SK-N-SH (cell line): ENCODE results near the gene CSTPP1. TPM values are rescaled to one million over a fixed set of nuclear protein-coding genes. Genes with fewer than 3 reads are reported as not detected.

ENCODE experiments used
- CTCF ChIA-PET: fragments of 300-600, 350-600 bp; formaldehyde crosslinking; extraction: SDS; loops from one replicate; lab custom pipeline; 2021; lab: Yijun Ruan, JAX
- POLR2A ChIA-PET: fragments of 350-600 bp; sonication (Branson Sonifier 250); formaldehyde crosslinking; extraction: SDS; loops from one replicate; lab custom pipeline; 2020; ENCODE audit warnings: antibody characterized with exemption, inconsistent platforms; lab: Yijun Ruan, JAX
- DNase-seq: peaks from one replicate; pipeline ENCODE4 v3.0.0; 2012
- H2AFZ ChIP-seq: fragments of 200-600 bp; sonication (generic); 2 replicates; pipeline ENCODE4 v1.8.1; 2016; ENCODE audit warnings: antibody characterized with exemption, mild to moderate bottlenecking, low read depth
- H3F3A ChIP-seq: fragments of 200-600 bp; sonication (generic); replicated peaks from 2 replicates; pipeline ENCODE3; 2016; ENCODE audit warnings: antibody characterized with exemption, mild to moderate bottlenecking; ENCODE audit not compliant: insufficient read depth
- H3K27ac ChIP-seq, 2 experiments: fragments of 200-500 bp in 1 of 2; fragments of 200-600 bp in 1 of 2; sonication (Bioruptor generic) in 1 of 2; sonication (generic), shearing (Covaris generic) in 1 of 2; 2 replicates each; pipeline versions ENCODE4 v1.5.1 to v1.6.1; 2014 to 2016; ENCODE audit warnings: low read depth in 2 of 2, inconsistent platforms in 1 of 2, low read length in 1 of 2, mild to moderate bottlenecking in 1 of 2, mixed read lengths in 1 of 2
- H3K27me3 ChIP-seq: fragments of 200-600 bp; sonication (generic), shearing (Covaris generic); 2 replicates; pipeline ENCODE4 v1.6.1; 2016; ENCODE audit warnings: mixed run types; ENCODE audit not compliant: insufficient read depth
- H3K36me3 ChIP-seq, 2 experiments: fragments of 200-500 bp in 1 of 2; fragments of 200-600 bp in 1 of 2; sonication (Bioruptor generic) in 1 of 2; sonication (generic) in 1 of 2; replicated peaks in 1 of 2; 2 replicates each; pipeline versions ENCODE3 to v1.5.1; 2014 to 2016; ENCODE audit warnings: low read length in 1 of 2, mild to moderate bottlenecking in 1 of 2; ENCODE audit not compliant: insufficient read depth in 2 of 2, control insufficient read depth in 1 of 2
- H3K4me1 ChIP-seq, 2 experiments: fragments of 200-500 bp in 1 of 2; fragments of 200-600 bp in 1 of 2; sonication (Bioruptor generic) in 1 of 2; sonication (generic), shearing (Covaris generic) in 1 of 2; 2 replicates each; pipeline versions ENCODE4 v1.5.1 to v1.6.1; 2014 to 2016; ENCODE audit warnings: low read depth in 1 of 2, low read length in 1 of 2, mixed run types in 1 of 2; ENCODE audit not compliant: insufficient read depth in 2 of 2, control insufficient read depth in 1 of 2
- H3K4me2 ChIP-seq: fragments of 200-600 bp; sonication (generic), shearing (Covaris generic); 2 replicates; pipeline ENCODE4 v1.6.1; 2017; ENCODE audit warnings: mixed run types
- H3K4me3 ChIP-seq, 2 experiments: fragments of 200-500 bp in 1 of 2; fragments of 200-600 bp in 1 of 2; sonication (Bioruptor generic) in 1 of 2; sonication (generic), shearing (Covaris generic) in 1 of 2; 2 replicates each; pipeline versions ENCODE4 v1.5.1 to v1.8.1; 2014 to 2016; ENCODE audit warnings: low read depth in 2 of 2, inconsistent platforms in 1 of 2, low read length in 1 of 2, mild to moderate bottlenecking in 1 of 2, mixed read lengths in 1 of 2, moderate library complexity in 1 of 2
- H3K79me2 ChIP-seq: fragments of 200-600 bp; sonication (generic); 2 replicates; pipeline ENCODE4 v1.8.1; 2017; ENCODE audit warnings: mild to moderate bottlenecking; ENCODE audit not compliant: insufficient read depth
- H3K9ac ChIP-seq: fragments of 200-600 bp; sonication (generic); 2 replicates; pipeline ENCODE4 v1.6.1; 2017; ENCODE audit warnings: mixed run types
- H3K9me2 ChIP-seq: fragments of 200-600 bp; sonication (generic); 2 replicates; pipeline ENCODE4 v1.6.1; 2017; ENCODE audit warnings: mixed run types
- H3K9me3 ChIP-seq: fragments of 200-600 bp; sonication (generic); 2 replicates; pipeline ENCODE4 v1.6.1; 2017; ENCODE audit warnings: mixed run types, mild to moderate bottlenecking, moderate library complexity
- H4K20me1 ChIP-seq: fragments of 200-600 bp; sonication (generic); 2 replicates; pipeline ENCODE4 v1.6.1; 2017; ENCODE audit warnings: mild to moderate bottlenecking, mixed run types; ENCODE audit not compliant: insufficient read depth
- ELF1 ChIP-seq: IDR thresholded peaks from 2 replicates; pipeline ENCODE4 v1.4.0; 2012
- EP300 ChIP-seq, 2 experiments: IDR thresholded peaks; 2 replicates each; pipeline versions ENCODE4 v1.4.0 to v1.6.1; 2012; ENCODE audit warnings: borderline replicate concordance in 1 of 2, low read depth in 1 of 2, low read length in 1 of 2
- EZH2phosphoT487 ChIP-seq: fragments of 200-600 bp; sonication (generic); IDR thresholded peaks from 2 replicates; pipeline ENCODE4 v1.6.1; 2017; ENCODE audit warnings: low read depth, mixed run types, mild to moderate bottlenecking, antibody characterized with exemption, moderate library complexity, borderline replicate concordance
- FOSL2 ChIP-seq: IDR thresholded peaks from 2 replicates; pipeline ENCODE4 v1.4.0; 2012; ENCODE audit warnings: low read depth, mild to moderate bottlenecking, moderate library complexity, borderline replicate concordance
- FOXJ3 ChIP-seq: sonication (generic); formaldehyde crosslinking; IDR thresholded peaks from 2 replicates; pipeline ENCODE4 v1.5.1; 2020; ENCODE audit warnings: mild to moderate bottlenecking, missing genetic modification reagents
- GATA2 ChIP-seq: sonication (generic); formaldehyde crosslinking; IDR thresholded peaks from 2 replicates; pipeline ENCODE4 v1.5.0; 2020; ENCODE audit warnings: mild to moderate bottlenecking, missing genetic modification reagents
- MXI1 ChIP-seq: IDR thresholded peaks from 2 replicates; pipeline ENCODE4 v1.6.1; 2012; ENCODE audit warnings: mild to moderate bottlenecking, low read depth, low read length, improper control_type of control experiment
- NRF1 ChIP-seq: IDR thresholded peaks from 2 replicates; pipeline ENCODE4 v1.6.1; 2012; ENCODE audit warnings: low read depth, mild to moderate bottlenecking, low read length
- RAD21 ChIP-seq: IDR thresholded peaks from 2 replicates; pipeline ENCODE4 v1.6.1; 2012; ENCODE audit warnings: mild to moderate bottlenecking, low read length
- SIN3A ChIP-seq: IDR thresholded peaks from 2 replicates; pipeline ENCODE4 v1.6.1; 2012; ENCODE audit warnings: low read depth, mild to moderate bottlenecking, low read length, moderate library complexity, borderline replicate concordance
- SMC3 ChIP-seq: IDR thresholded peaks from 2 replicates; pipeline ENCODE4 v1.6.1; 2012; ENCODE audit warnings: low read depth, low read length, improper control_type of control experiment
- TAF1 ChIP-seq: IDR thresholded peaks from 2 replicates; pipeline ENCODE4 v1.6.1; 2012; ENCODE audit warnings: low read depth, mild to moderate bottlenecking, low read length, moderate library complexity, borderline replicate concordance
- WGBS: methylation state at CpG from one replicate; pipeline ENCODE4 v1.1.6; 2017; ENCODE audit warnings: low lambda C conversion rate; 5-methylcytosine and 5-hydroxymethylcytosine counted together
- polyA plus RNA-seq, 3 experiments: library from polyadenylated mRNA; depleted of rRNA; stranded (reverse); fragments of >200 nt; gene quantifications; 2 replicates each; pipeline ENCODE4 v1.2.3, GENCODE V29; 2012
- TF ChIP-seq, protein P1 (sequence below): fragments of 150-350 bp; IDR thresholded peaks from 2 replicates; pipeline ENCODE4 v1.6.1; 2016; ENCODE audit warnings: mild to moderate bottlenecking, low read depth, low read length
- TF ChIP-seq, protein P2 (sequence below): fragments of 200-600 bp; sonication (generic); IDR thresholded peaks from 2 replicates; pipeline ENCODE4 v1.6.1; 2017; ENCODE audit warnings: antibody characterized with exemption, mild to moderate bottlenecking, moderate library complexity
- TF ChIP-seq, protein P3 (sequence below): IDR thresholded peaks from 2 replicates; pipeline ENCODE4 v1.4.0; 2012; ENCODE audit warnings: low read depth, borderline replicate concordance
- TF ChIP-seq, protein P4 (sequence below): IDR thresholded peaks from 2 replicates; pipeline ENCODE4; 2012
- TF ChIP-seq, protein P5 (sequence below): IDR thresholded peaks from 2 replicates; pipeline ENCODE4 v1.4.0; 2012; ENCODE audit warnings: low read depth
- TF ChIP-seq, protein P6 (sequence below): fragments of 150-350 bp; IDR thresholded peaks from 2 replicates; pipeline ENCODE4 v1.6.1; 2017; ENCODE audit warnings: antibody characterized with exemption, low read length, low read depth, borderline replicate concordance
- TF ChIP-seq, protein P7 (sequence below): IDR thresholded peaks from 2 replicates; pipeline ENCODE4 v1.6.1; 2012; ENCODE audit warnings: mild to moderate bottlenecking, low read depth, low read length, moderate library complexity

The CSTPP1 gene
- polyA plus RNA-seq, 1 of the 3 experiments (the other 2 are of a cell fraction): 85.7 TPM

DNA sequence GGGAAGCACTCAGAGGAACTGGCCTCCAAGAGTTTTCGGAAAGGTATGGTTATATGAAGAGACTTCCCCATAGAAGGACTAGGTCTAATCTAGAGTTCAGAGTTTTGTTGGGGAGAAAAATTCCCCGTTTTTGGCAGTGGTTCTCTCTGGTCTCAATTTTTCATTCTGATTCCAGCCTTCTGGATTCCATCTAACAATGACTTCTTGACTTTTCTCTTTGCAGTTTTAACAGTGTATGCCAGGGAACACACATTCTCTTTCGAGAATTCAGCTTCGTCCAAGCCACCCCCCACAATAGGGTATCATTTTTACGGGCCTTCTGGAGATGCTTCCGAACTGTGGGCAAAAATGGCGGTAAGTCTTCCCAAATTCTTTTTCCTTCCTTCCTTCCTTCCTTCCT lies 115.6 kb downstream of the CSTPP1 start:
- TF ChIP-seq SIN3A (no peak), EZH2phosphoT487 (no peak), RAD21 (no peak), ELF1 (no peak), EP300 (IDR thresholded peaks at IDR 0.05; ENCODE audit: borderline replicate concordance in 1 of 2, low read depth in 1 of 2, low read length in 1 of 2) (no peak), FOXJ3 (CRISPR knock-in tag) (no peak), MXI1 (no peak), SMC3 (no peak), NRF1 (no peak), GATA2 (CRISPR knock-in tag) (no peak), TAF1 (no peak), FOSL2 (no peak)
- TF ChIP-seq, protein P1, sequence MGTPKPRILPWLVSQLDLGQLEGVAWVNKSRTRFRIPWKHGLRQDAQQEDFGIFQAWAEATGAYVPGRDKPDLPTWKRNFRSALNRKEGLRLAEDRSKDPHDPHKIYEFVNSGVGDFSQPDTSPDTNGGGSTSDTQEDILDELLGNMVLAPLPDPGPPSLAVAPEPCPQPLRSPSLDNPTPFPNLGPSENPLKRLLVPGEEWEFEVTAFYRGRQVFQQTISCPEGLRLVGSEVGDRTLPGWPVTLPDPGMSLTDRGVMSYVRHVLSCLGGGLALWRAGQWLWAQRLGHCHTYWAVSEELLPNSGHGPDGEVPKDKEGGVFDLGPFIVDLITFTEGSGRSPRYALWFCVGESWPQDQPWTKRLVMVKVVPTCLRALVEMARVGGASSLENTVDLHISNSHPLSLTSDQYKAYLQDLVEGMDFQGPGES: no peak
- TF ChIP-seq, protein P2, sequence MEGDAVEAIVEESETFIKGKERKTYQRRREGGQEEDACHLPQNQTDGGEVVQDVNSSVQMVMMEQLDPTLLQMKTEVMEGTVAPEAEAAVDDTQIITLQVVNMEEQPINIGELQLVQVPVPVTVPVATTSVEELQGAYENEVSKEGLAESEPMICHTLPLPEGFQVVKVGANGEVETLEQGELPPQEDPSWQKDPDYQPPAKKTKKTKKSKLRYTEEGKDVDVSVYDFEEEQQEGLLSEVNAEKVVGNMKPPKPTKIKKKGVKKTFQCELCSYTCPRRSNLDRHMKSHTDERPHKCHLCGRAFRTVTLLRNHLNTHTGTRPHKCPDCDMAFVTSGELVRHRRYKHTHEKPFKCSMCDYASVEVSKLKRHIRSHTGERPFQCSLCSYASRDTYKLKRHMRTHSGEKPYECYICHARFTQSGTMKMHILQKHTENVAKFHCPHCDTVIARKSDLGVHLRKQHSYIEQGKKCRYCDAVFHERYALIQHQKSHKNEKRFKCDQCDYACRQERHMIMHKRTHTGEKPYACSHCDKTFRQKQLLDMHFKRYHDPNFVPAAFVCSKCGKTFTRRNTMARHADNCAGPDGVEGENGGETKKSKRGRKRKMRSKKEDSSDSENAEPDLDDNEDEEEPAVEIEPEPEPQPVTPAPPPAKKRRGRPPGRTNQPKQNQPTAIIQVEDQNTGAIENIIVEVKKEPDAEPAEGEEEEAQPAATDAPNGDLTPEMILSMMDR: no peak
- TF ChIP-seq, protein P3, sequence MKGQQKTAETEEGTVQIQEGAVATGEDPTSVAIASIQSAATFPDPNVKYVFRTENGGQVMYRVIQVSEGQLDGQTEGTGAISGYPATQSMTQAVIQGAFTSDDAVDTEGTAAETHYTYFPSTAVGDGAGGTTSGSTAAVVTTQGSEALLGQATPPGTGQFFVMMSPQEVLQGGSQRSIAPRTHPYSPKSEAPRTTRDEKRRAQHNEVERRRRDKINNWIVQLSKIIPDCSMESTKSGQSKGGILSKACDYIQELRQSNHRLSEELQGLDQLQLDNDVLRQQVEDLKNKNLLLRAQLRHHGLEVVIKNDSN: no peak
- TF ChIP-seq, protein P4, sequence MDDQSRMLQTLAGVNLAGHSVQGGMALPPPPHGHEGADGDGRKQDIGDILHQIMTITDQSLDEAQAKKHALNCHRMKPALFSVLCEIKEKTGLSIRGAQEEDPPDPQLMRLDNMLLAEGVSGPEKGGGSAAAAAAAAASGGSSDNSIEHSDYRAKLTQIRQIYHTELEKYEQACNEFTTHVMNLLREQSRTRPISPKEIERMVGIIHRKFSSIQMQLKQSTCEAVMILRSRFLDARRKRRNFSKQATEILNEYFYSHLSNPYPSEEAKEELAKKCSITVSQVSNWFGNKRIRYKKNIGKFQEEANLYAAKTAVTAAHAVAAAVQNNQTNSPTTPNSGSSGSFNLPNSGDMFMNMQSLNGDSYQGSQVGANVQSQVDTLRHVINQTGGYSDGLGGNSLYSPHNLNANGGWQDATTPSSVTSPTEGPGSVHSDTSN: no peak
- TF ChIP-seq, protein P5, sequence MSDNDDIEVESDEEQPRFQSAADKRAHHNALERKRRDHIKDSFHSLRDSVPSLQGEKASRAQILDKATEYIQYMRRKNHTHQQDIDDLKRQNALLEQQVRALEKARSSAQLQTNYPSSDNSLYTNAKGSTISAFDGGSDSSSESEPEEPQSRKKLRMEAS: no peak
- TF ChIP-seq, protein P6, sequence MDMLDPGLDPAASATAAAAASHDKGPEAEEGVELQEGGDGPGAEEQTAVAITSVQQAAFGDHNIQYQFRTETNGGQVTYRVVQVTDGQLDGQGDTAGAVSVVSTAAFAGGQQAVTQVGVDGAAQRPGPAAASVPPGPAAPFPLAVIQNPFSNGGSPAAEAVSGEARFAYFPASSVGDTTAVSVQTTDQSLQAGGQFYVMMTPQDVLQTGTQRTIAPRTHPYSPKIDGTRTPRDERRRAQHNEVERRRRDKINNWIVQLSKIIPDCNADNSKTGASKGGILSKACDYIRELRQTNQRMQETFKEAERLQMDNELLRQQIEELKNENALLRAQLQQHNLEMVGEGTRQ: no peak
- TF ChIP-seq, protein P7, sequence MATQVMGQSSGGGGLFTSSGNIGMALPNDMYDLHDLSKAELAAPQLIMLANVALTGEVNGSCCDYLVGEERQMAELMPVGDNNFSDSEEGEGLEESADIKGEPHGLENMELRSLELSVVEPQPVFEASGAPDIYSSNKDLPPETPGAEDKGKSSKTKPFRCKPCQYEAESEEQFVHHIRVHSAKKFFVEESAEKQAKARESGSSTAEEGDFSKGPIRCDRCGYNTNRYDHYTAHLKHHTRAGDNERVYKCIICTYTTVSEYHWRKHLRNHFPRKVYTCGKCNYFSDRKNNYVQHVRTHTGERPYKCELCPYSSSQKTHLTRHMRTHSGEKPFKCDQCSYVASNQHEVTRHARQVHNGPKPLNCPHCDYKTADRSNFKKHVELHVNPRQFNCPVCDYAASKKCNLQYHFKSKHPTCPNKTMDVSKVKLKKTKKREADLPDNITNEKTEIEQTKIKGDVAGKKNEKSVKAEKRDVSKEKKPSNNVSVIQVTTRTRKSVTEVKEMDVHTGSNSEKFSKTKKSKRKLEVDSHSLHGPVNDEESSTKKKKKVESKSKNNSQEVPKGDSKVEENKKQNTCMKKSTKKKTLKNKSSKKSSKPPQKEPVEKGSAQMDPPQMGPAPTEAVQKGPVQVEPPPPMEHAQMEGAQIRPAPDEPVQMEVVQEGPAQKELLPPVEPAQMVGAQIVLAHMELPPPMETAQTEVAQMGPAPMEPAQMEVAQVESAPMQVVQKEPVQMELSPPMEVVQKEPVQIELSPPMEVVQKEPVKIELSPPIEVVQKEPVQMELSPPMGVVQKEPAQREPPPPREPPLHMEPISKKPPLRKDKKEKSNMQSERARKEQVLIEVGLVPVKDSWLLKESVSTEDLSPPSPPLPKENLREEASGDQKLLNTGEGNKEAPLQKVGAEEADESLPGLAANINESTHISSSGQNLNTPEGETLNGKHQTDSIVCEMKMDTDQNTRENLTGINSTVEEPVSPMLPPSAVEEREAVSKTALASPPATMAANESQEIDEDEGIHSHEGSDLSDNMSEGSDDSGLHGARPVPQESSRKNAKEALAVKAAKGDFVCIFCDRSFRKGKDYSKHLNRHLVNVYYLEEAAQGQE: no peak
- H3K9me2 ChIP-seq: no peaks in the 10 kb centered on the region
- H3K4me3 ChIP-seq: no peak overlapping the region
- peaks cover 0 to 7% of the 10 kb centered on the region in 2 experiments for H3K36me3 ChIP-seq
- no peaks in the 10 kb centered on the region for H3K9me3 ChIP-seq
- no peaks in the 10 kb centered on the region for H3K27me3 ChIP-seq
- no peaks in the 10 kb centered on the region for H3F3A ChIP-seq
- no peak overlapping the region for H3K27ac ChIP-seq
- no peaks in the 10 kb centered on the region for H3K79me2 ChIP-seq
- H3K4me1 ChIP-seq: peaks cover 0 to 15% of the 10 kb centered on the region in 2 experiments; a peak in 1 of 4 replicates
- 97% methylated on average over 7 of the region's 7 CpGs for WGBS
- H3K9ac ChIP-seq: no peak overlapping the region
- H4K20me1 ChIP-seq: no peaks in the 10 kb centered on the region
- no peak overlapping the region for H2AFZ ChIP-seq
- no peak overlapping the region for H3K4me2 ChIP-seq
- no peak for DNase-seq
- ChIA-PET CTCF (interaction anchor here (2.6 kb wide), 1 partner anchor 101 kb away, joined by 7 read pairs; no protein-coding TSS in a partner anchor), POLR2A (no interaction called here)
